HEK293 (cell line): ENCODE data around the gene CLMN.

ENCODE experiments used
- MYNN ChIP-seq: fragments of 450-650 bp; formaldehyde crosslinking; IDR thresholded peaks from 2 replicates; pipeline ENCODE4 v1.5.1; 2016; ENCODE audit warnings: missing biosample characterization, missing genetic modification characterization, borderline replicate concordance
- PRDM4 ChIP-seq: fragments of 450-650 bp; formaldehyde crosslinking; IDR thresholded peaks from 2 replicates; pipeline ENCODE4 v1.5.1; 2017; ENCODE audit warnings: missing biosample characterization, missing genetic modification characterization
- PRDM6 ChIP-seq: fragments of 450-650 bp; formaldehyde crosslinking; IDR thresholded peaks from 2 replicates; pipeline ENCODE4 v1.5.1; 2017; ENCODE audit warnings: missing biosample characterization, missing genetic modification characterization
- RBAK ChIP-seq: fragments of 450-650 bp; formaldehyde crosslinking; IDR thresholded peaks from 2 replicates; pipeline ENCODE4 v1.5.1; 2016; ENCODE audit warnings: missing biosample characterization, missing genetic modification characterization
- REST ChIP-seq: fragments of 450-650 bp; formaldehyde crosslinking; IDR thresholded peaks from 2 replicates; pipeline ENCODE4 v1.5.1; 2016; ENCODE audit warnings: missing biosample characterization, missing genetic modification characterization
- ZBTB1 ChIP-seq: fragments of 450-650 bp; formaldehyde crosslinking; IDR thresholded peaks from 2 replicates; pipeline ENCODE4 v1.5.1; 2016; ENCODE audit warnings: missing biosample characterization, missing genetic modification characterization
- ZBTB11 ChIP-seq: fragments of 450-650 bp; formaldehyde crosslinking; conservative IDR thresholded peaks from 2 replicates; pipeline ENCODE4 v1.5.1; 2016; ENCODE audit warnings: low read depth, missing biosample characterization, missing genetic modification characterization
- ZBTB17 ChIP-seq: fragments of 450-650 bp; formaldehyde crosslinking; IDR thresholded peaks from 2 replicates; pipeline ENCODE4 v1.5.1; 2016; ENCODE audit warnings: missing biosample characterization, missing genetic modification characterization
- ZBTB20 ChIP-seq: fragments of 450-650 bp; formaldehyde crosslinking; IDR thresholded peaks from 2 replicates; pipeline ENCODE4 v1.5.1; 2016; ENCODE audit warnings: missing biosample characterization, missing genetic modification characterization
- ZBTB21 ChIP-seq: fragments of 450-650 bp; formaldehyde crosslinking; IDR thresholded peaks from 2 replicates; pipeline ENCODE4 v1.5.1; 2017; ENCODE audit warnings: missing biosample characterization, missing genetic modification characterization
- ZBTB49 ChIP-seq: fragments of 450-650 bp; formaldehyde crosslinking; IDR thresholded peaks from 2 replicates; pipeline ENCODE4 v1.5.1; 2016; ENCODE audit warnings: missing biosample characterization, missing genetic modification characterization, low read depth
- ZNF133 ChIP-seq: fragments of 450-650 bp; formaldehyde crosslinking; IDR thresholded peaks from 2 replicates; pipeline ENCODE4 v1.5.1; 2016; ENCODE audit warnings: missing biosample characterization, missing genetic modification characterization
- ZNF335 ChIP-seq: fragments of 450-650 bp; formaldehyde crosslinking; conservative IDR thresholded peaks from 2 replicates; pipeline ENCODE4 v1.5.1; 2016; ENCODE audit warnings: missing biosample characterization, missing genetic modification characterization
- ZNF416 ChIP-seq: fragments of 450-650 bp; formaldehyde crosslinking; IDR thresholded peaks from 2 replicates; pipeline ENCODE4 v1.5.1; 2016; ENCODE audit warnings: missing biosample characterization, missing genetic modification characterization
- ZNF449 ChIP-seq: fragments of 450-650 bp; formaldehyde crosslinking; IDR thresholded peaks from 2 replicates; pipeline ENCODE4 v1.5.1; 2017; ENCODE audit warnings: missing biosample characterization, mild to moderate bottlenecking, missing genetic modification characterization, moderate library complexity
- ZNF510 ChIP-seq: fragments of 450-650 bp; formaldehyde crosslinking; IDR thresholded peaks from 2 replicates; pipeline ENCODE4 v1.5.1; 2018; ENCODE audit warnings: mild to moderate bottlenecking, missing genetic modification characterization, missing biosample characterization; ENCODE audit not compliant: insufficient replicate concordance
- ZNF521 ChIP-seq: fragments of 450-650 bp; formaldehyde crosslinking; IDR thresholded peaks from 2 replicates; pipeline ENCODE4 v1.5.1; 2017; ENCODE audit warnings: missing biosample characterization, mild to moderate bottlenecking, missing genetic modification characterization
- ZNF529 ChIP-seq: fragments of 450-650 bp; formaldehyde crosslinking; IDR thresholded peaks from 2 replicates; pipeline ENCODE4 v1.5.1; 2017; ENCODE audit warnings: missing genetic modification characterization, missing biosample characterization; ENCODE audit not compliant: insufficient replicate concordance
- ZNF600 ChIP-seq: fragments of 450-650 bp; formaldehyde crosslinking; IDR thresholded peaks from 2 replicates; pipeline ENCODE4 v1.5.1; 2016; ENCODE audit warnings: missing biosample characterization, missing genetic modification characterization
- ZNF785 ChIP-seq: fragments of 450-650 bp; formaldehyde crosslinking; IDR thresholded peaks from 2 replicates; pipeline ENCODE4 v1.5.1; 2016; ENCODE audit warnings: missing biosample characterization, missing genetic modification characterization
- ZNF837 ChIP-seq: fragments of 450-650 bp; formaldehyde crosslinking; IDR thresholded peaks from 2 replicates; pipeline ENCODE4 v1.5.1; 2016; ENCODE audit warnings: missing biosample characterization, missing genetic modification characterization
- ZSCAN23 ChIP-seq: fragments of 450-650 bp; formaldehyde crosslinking; IDR thresholded peaks from 2 replicates; pipeline ENCODE4 v1.5.1; 2016; ENCODE audit warnings: missing biosample characterization, missing genetic modification characterization
- ZXDB ChIP-seq: fragments of 450-650 bp; formaldehyde crosslinking; IDR thresholded peaks from 2 replicates; pipeline ENCODE4 v1.5.1; 2016; ENCODE audit warnings: missing biosample characterization, missing genetic modification characterization

Gene CLMN

GRCh38 chr14:95319312-95320077, at the start of gene CLMN (continued):
- TF ChIP-seq ZNF449 (tag by site-specific recombination) (peak; percentile 70), PRDM4 (tag by site-specific recombination) (peak; percentile 40; the same call in 1 of the 2 replicates), ZNF416 (tag by site-specific recombination) (no peak), RBAK (tag by site-specific recombination) (no peak), ZBTB11 (tag by site-specific recombination) (no peak), PRDM6 (tag by site-specific recombination) (no peak), ZNF600 (tag by site-specific recombination) (peak; percentile 50), ZNF521 (tag by site-specific recombination) (no peak), ZBTB21 (tag by site-specific recombination) (0 out of 2 replicates have a peak, but pooled peaks have one; percentile 21), ZNF837 (no peak), ZBTB49 (tag by site-specific recombination) (no peak), ZBTB17 (tag by site-specific recombination) (0 out of 2 replicates have a peak, but pooled peaks have one; percentile 47), ZNF529 (tag by site-specific recombination) (no peak), REST (tag by site-specific recombination) (no peak), ZNF785 (no peak), MYNN (tag by site-specific recombination) (0 out of 2 replicates have a peak, but pooled peaks have one; percentile 15), ZBTB20 (peak; percentile 32; the same call in 1 of the 2 replicates), ZBTB1 (tag by site-specific recombination) (no peak), ZNF133 (tag by site-specific recombination) (peak; percentile 40; the same call in 1 of the 2 replicates), ZXDB (tag by site-specific recombination) (peak; percentile 64; the same call in 1 of the 2 replicates), ZSCAN23 (tag by site-specific recombination) (0 out of 2 replicates have a peak, but pooled peaks have one; percentile 38), ZNF335 (tag by site-specific recombination) (peak; percentile 82), ZNF510 (tag by site-specific recombination) (no peak)
